Activated naive CD4-positive, alpha-beta T cell treated with anti-CD3 and anti-CD28 coated beads for 36 hours (primary cell): Measurements from ENCODE around the gene PDP2. TPM values are rescaled to one million over a fixed set of nuclear protein-coding genes. Genes with fewer than 3 reads are reported as not detected.
"Not testable (repeated sequence)": the region's sequence is repeated elsewhere in the genome, so short reads cannot be mapped to it uniquely, and the experiment has no call there.

Experiments used
- CTCF ChIA-PET: fragments of 350-600 bp; sonication (Branson Sonifier 250); formaldehyde crosslinking; loops from one replicate; lab custom pipeline; 2021; ENCODE audit warnings: antibody characterized with exemption; lab: Charles Lee
- DNase-seq: peaks from one replicate; pipeline ENCODE4 v3.0.0-alpha.2; 2020
- H3K27ac Mint-ChIP-seq: one replicate; pipeline ENCODE4 v1.8.0; 2021; ENCODE audit warnings: mild to moderate bottlenecking, mixed read lengths
- H3K27me3 Mint-ChIP-seq: one replicate; pipeline ENCODE4 v1.8.0; 2021; ENCODE audit warnings: low read depth, mixed read lengths
- H3K36me3 Mint-ChIP-seq: one replicate; pipeline ENCODE4 v1.8.0; 2021; ENCODE audit warnings: low read depth, mixed read lengths
- H3K4me1 Mint-ChIP-seq: one replicate; pipeline ENCODE4 v1.8.0; 2021; ENCODE audit warnings: low read depth, mixed read lengths
- H3K4me3 Mint-ChIP-seq: one replicate; pipeline ENCODE4 v1.8.0; 2021; ENCODE audit warnings: mild to moderate bottlenecking, moderate library complexity, mixed read lengths
- H3K9me3 Mint-ChIP-seq: one replicate; pipeline ENCODE4 v1.8.0; 2021; ENCODE audit warnings: mixed read lengths
- intact Hi-C: fragments of 100-400 bp; cut with micrococcal nuclease; formaldehyde crosslinking; loops from one replicate; pipeline ENCODE4 v1.15.1; 2023
- total RNA-seq, 2 experiments: library from RNA; stranded (reverse); gene quantifications; one replicate each; pipeline ENCODE4 v1.2.3, GENCODE V29; 2021

The PDP2 gene
- total RNA-seq, 2 experiments from 2014 or later: 18.8 to 20.6 TPM

DNA sequence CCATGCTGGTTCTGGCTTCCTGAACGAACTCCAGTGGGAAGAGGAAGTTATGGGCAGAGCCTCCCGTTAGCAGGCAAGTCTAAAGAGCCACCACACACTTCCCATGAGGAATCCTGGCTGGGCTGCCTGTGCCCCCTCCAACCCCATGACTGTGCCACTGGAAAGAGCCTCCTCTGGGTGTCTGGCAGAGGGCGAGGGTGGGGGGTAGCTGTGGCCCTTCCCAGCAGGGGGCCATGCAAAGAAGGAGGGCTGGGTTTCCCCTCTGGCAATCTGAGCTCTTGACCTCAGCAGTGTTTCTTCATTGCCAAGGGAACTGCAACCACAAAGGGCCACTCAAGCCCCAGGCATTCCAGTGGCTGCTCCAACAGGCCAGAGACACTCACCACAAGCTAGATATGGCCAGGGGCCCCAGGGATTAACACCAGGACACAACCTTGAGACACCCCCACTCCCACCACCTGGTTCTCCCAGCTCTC, 46.7 kb downstream of the PDP2 start:
- no peak overlapping the region for H3K4me3 Mint-ChIP-seq
- peaks cover 24% of the 10 kb centered on the region for H3K27me3 Mint-ChIP-seq
- H3K9me3 Mint-ChIP-seq: no peaks in the 10 kb centered on the region
- peaks cover 3% of the 10 kb centered on the region for H3K36me3 Mint-ChIP-seq
- CTCF ChIA-PET: interaction anchor here (0.6 to 4.0 kb wide), 2 partner anchors 33 to 59 kb away, joined by 3 to 44 read pairs; no protein-coding TSS in a partner anchor
- intact Hi-C loops: loop anchor here (5.0 kb wide), 1 partner anchor 520 kb away; no protein-coding TSS in a partner anchor
- no peak overlapping the region for H3K27ac Mint-ChIP-seq
- DNase-seq: no peak
- H3K4me1 Mint-ChIP-seq: peaks cover 13% of the 10 kb centered on the region

DNA sequence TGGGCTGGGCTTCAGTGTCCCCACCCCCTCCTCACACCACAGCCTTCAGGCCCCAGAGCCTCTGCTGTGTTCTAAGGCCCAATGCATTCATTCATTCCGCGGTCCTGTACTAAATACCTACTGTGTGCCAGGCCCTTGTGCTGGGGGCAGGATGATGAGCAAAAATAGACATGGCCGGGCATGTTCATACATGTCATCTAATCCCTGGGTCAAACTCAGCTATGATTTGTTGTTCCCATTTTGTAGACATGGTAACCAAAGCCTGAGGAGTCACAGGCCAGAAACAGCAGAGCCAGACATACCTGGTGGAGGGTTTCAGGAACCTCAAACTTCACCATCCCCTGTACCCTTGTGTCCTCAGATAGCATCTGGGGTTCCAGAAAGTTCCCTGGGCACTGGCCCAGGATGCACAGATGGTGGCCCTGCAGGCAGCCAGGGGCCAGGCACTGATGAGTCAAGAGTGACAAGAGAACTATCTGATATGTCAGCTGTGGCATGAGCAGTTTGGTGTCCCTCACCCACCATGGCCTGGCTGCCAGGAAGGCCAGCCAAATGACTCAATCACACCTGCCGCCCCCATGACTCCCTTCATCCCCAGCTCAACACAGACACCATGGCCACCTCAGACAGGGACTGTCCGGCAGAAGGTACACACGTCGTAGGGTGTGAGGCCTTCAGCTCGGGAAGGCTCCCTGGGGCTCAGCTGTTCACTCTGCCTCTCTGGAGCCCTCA, 47.8 kb downstream of the PDP2 start:
- no peak for DNase-seq
- Mint-ChIP-seq H3K36me3 (peaks cover 3% of the 10 kb centered on the region), H3K9me3 (no peaks in the 10 kb centered on the region), H3K4me1 (peaks cover 22% of the 10 kb centered on the region), H3K27ac (peak overlapping the region; percentile 50), H3K4me3 (no peak overlapping the region), H3K27me3 (peaks cover 23% of the 10 kb centered on the region)
- CTCF ChIA-PET: interaction anchor here (0.6 to 4.0 kb wide), 10 partner anchors 15 to 213 kb away, joined by 3 to 44 read pairs (median 4); partner anchors contain the start of gene NAE1
- intact Hi-C loops: loop anchor here (1.0 to 5.0 kb wide), 2 partner anchors 33 to 521 kb away; no protein-coding TSS in a partner anchor

GRCh38 chr16:66928702-66929388, 48.5 kb downstream of the PDP2 start:
- Mint-ChIP-seq H3K4me1 (peaks cover 30% of the 10 kb centered on the region), H3K4me3 (no peak overlapping the region), H3K27ac (no peak overlapping the region), H3K9me3 (no peaks in the 10 kb centered on the region), H3K27me3 (peaks cover 15% of the 10 kb centered on the region), H3K36me3 (peaks cover 6% of the 10 kb centered on the region)
- DNase-seq: peak; percentile 62
- CTCF ChIA-PET: interaction anchor here (0.6 to 4.0 kb wide), 10 partner anchors 16 to 212 kb away, joined by 3 to 44 read pairs (median 4); no protein-coding TSS in a partner anchor
- intact Hi-C loops: loop anchor here (1.0 to 5.0 kb wide), 2 partner anchors 34 to 522 kb away; no protein-coding TSS in a partner anchor

- H3K27ac Mint-ChIP-seq: no peak overlapping the region
- peaks cover 8% of the 10 kb centered on the region for H3K27me3 Mint-ChIP-seq
- intact Hi-C loops: no loop called here
- H3K36me3 Mint-ChIP-seq: peaks cover 11% of the 10 kb centered on the region
- peaks cover 36% of the 10 kb centered on the region for H3K4me1 Mint-ChIP-seq
- CTCF ChIA-PET: no interaction called here
- DNase-seq: no peak
- no peaks in the 10 kb centered on the region for H3K9me3 Mint-ChIP-seq
- H3K4me3 Mint-ChIP-seq: no peak overlapping the region
These were observed 49.9 kb downstream of the PDP2 start for GRCh38 chr16:66930189-66930588.

DNA sequence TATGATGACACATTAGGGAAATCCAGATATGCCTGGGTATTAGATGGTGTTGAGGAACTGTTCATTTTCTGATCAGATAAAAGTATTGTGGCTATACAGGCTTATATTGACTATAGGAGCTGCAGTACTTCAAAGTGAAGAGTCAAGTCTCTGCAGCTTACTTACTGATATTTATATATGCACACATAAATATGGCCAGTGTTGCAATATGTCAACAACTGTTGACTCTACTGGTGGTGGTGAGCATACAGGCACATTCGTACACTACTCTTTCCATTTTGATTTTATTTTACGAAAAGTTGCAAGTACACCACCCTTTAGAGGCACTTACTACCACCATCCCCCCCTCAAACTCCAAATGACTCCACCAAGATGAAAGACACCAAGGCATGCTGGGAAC, 51.4 kb downstream of the PDP2 start:
- DNase-seq: no peak
- H3K4me1 Mint-ChIP-seq: peaks cover 44% of the 10 kb centered on the region
- CTCF ChIA-PET: interaction anchor here (1.0 to 1.6 kb wide), 4 partner anchors 14 to 191 kb away, joined by 3 to 4 read pairs (median 4); no protein-coding TSS in a partner anchor
- H3K9me3 Mint-ChIP-seq: no peaks in the 10 kb centered on the region
- H3K4me3 Mint-ChIP-seq: no peak overlapping the region
- intact Hi-C loops: no loop called here
- H3K36me3 Mint-ChIP-seq: peaks cover 14% of the 10 kb centered on the region
- H3K27me3 Mint-ChIP-seq: no peaks in the 10 kb centered on the region
- H3K27ac Mint-ChIP-seq: no peak overlapping the region

- CTCF ChIA-PET: interaction anchor here (0.9 to 2.0 kb wide), 7 partner anchors 8 to 534 kb away, joined by 3 to 7 read pairs (median 4); partner anchors contain the start of gene NAE1
- intact Hi-C loops: no loop called here
- Mint-ChIP-seq H3K36me3 (peaks cover 14% of the 10 kb centered on the region), H3K9me3 (no peaks in the 10 kb centered on the region), H3K4me3 (no peak overlapping the region), H3K27me3 (no peaks in the 10 kb centered on the region), H3K4me1 (peaks cover 47% of the 10 kb centered on the region), H3K27ac (no peak overlapping the region)
- DNase-seq: no peak
These were observed 51.8 kb downstream of the PDP2 start for GRCh38 chr16:66932076-66932475.

- peak overlapping the region; percentile 96 for H3K27ac Mint-ChIP-seq
- CTCF ChIA-PET: interaction anchor here (0.6 to 2.0 kb wide), 2 partner anchors 10 to 20 kb away, joined by 3 to 7 read pairs; no protein-coding TSS in a partner anchor
- peak overlapping the region; percentile 99 for H3K4me3 Mint-ChIP-seq
- peaks cover 53% of the 10 kb centered on the region for H3K4me1 Mint-ChIP-seq
- H3K9me3 Mint-ChIP-seq: no peaks in the 10 kb centered on the region
- intact Hi-C loops: loop anchor here (1.0 to 2.0 kb wide), 2 partner anchors 14 to 61 kb away; no protein-coding TSS in a partner anchor
- DNase-seq: peak; percentile 73
- H3K36me3 Mint-ChIP-seq: peaks cover 14% of the 10 kb centered on the region
- H3K27me3 Mint-ChIP-seq: no peaks in the 10 kb centered on the region
These were observed 53.4 kb downstream of the PDP2 start for GRCh38 chr16:66933776-66934137.

DNA sequence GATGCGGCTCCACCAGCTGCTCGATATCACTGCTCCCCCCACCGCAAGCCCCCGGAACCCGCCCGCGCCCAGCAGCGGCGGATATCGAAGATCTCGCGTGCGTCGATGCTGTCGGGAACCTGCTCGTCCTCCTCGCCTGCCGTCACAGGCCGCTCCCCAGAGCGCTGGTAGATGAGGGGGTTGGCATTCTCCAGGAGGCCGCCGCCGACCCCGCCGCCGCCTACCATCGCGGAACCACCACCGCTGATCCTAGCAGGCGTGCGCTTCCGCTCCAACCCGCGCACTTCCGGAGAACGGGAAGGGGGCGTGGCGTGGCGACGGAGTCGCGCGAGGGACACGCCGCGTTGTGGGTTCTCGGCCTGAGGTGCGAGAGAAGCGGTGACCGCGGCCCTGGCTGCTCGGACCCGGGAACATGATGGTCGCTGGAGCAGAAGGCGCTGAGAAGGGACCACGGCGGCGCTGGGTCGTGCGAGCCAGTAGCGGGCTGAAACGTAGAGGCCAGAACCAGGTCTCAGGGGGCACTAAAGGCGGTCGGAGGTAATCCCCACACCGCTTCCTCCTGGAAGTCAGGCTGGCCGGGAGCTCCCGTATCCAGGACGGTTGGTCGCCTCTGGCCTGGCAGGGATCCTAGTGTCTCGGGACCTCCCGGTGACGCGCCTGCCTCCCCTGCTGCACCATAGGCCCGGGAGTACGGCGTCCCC, 54.0 kb downstream of the PDP2 start, which contains the start of gene CIAO2B:
CIAO2B (minus strand) TSS at position 265 of the 701 bp plus-strand sequence; CDS start at position 227, 38 bp downstream.
- CTCF ChIA-PET: interaction anchor here (0.6 kb wide), 1 partner anchor 20 kb away, joined by 3 read pairs; no protein-coding TSS in a partner anchor
- DNase-seq: peak; percentile 90
- Mint-ChIP-seq H3K4me1 (peaks cover 53% of the 10 kb centered on the region), H3K9me3 (no peaks in the 10 kb centered on the region), H3K27me3 (no peaks in the 10 kb centered on the region), H3K36me3 (peaks cover 14% of the 10 kb centered on the region), H3K4me3 (peak within 1 kb of the TSS; percentile 99), H3K27ac (peak within 1 kb of the TSS; percentile 96)
- intact Hi-C loops: loop anchor here (1.0 to 2.0 kb wide), 2 partner anchors 13 to 61 kb away; no protein-coding TSS in a partner anchor

GRCh38 chr16:66934839-66935313, 54.6 kb downstream of the PDP2 start:
- CTCF ChIA-PET, H3K9me3 Mint-ChIP-seq, H3K27me3 Mint-ChIP-seq, DNase-seq: not testable (repeated sequence)
- Mint-ChIP-seq H3K4me3 (peak overlapping the region; percentile 99), H3K4me1 (peaks cover 53% of the 10 kb centered on the region), H3K36me3 (peaks cover 15% of the 10 kb centered on the region), H3K27ac (peak overlapping the region; percentile 96)
- intact Hi-C loops: loop anchor here (1.0 to 2.0 kb wide), 2 partner anchors 12 to 62 kb away; no protein-coding TSS in a partner anchor

- Mint-ChIP-seq H3K4me1 (peaks cover 53% of the 10 kb centered on the region), H3K36me3 (peaks cover 16% of the 10 kb centered on the region), H3K9me3 (no peaks in the 10 kb centered on the region), H3K27ac (peak within 1 kb of the TSS; percentile 96), H3K27me3 (no peaks in the 10 kb centered on the region), H3K4me3 (peak within 1 kb of the TSS; percentile 99)
- intact Hi-C loops: loop anchor here (2.0 kb wide), 1 partner anchor 63 kb away; no protein-coding TSS in a partner anchor
- CTCF ChIA-PET: no interaction called here
- no peak for DNase-seq
These were observed 55.1 kb downstream of the PDP2 start, which contains the start of gene CES2 for GRCh38 chr16:66935314-66936011. Gene CES2 (plus strand): TSS chr16:66935516. CDS start chr16:66935636, 120 bp downstream.

DNA sequence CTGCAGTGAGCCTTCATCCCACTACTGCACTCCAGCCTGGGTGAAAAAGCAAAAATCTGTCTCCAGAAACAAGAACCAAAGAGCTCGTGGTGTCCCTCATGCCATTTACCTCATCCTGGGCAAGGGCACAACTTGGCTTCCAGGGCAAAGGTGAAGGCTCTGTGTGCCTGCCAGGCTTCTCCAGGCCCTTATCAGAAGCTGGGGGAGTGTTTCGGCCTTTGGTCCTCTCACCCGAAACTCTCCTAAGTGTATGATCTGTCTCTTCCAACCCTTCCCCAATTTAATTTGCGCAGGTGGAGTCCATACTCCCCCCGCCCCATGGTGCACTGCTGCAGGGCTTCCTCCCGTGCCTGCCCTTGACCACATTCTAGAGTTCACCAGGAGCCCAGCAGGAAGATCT, 56.1 kb downstream of the PDP2 start:
- H3K27ac Mint-ChIP-seq: no peak overlapping the region
- H3K4me1 Mint-ChIP-seq: peaks cover 53% of the 10 kb centered on the region
- CTCF ChIA-PET: interaction anchor here (0.8 kb wide), 1 partner anchor 9 kb away, joined by 4 read pairs; no protein-coding TSS in a partner anchor
- no peak for DNase-seq
- no peaks in the 10 kb centered on the region for H3K9me3 Mint-ChIP-seq
- intact Hi-C loops: no loop called here
- H3K36me3 Mint-ChIP-seq: peaks cover 19% of the 10 kb centered on the region
- H3K27me3 Mint-ChIP-seq: no peaks in the 10 kb centered on the region
- H3K4me3 Mint-ChIP-seq: peak overlapping the region; percentile 11
